ENCODE results near the gene TOE1.

- TF ChIP-seq CTCF (IDR thresholded peaks at IDR 0.05) (no peak), POLR2AphosphoS5 (IDR thresholded peaks at IDR 0.05) (no peak), POLR2A (IDR thresholded peaks at IDR 0.05) (no peak)
Observed at GRCh38 chr1:45302505-45303150, 37.3 kb upstream of the TOE1 start.
